Fibroblast of skin of left quadriceps (primary cell): ENCODE measurements around the gene GNB2.
A peak's percentile ranks its signal among the peaks of the same experiment; 100 is the strongest.

Source experiments
- DNase-seq, 2 experiments: peaks; one replicate each; pipeline ENCODE4 v3.0.0-alpha.2; 2013; ENCODE audit warnings: low read depth in 2 of 2

Gene GNB2

DNA sequence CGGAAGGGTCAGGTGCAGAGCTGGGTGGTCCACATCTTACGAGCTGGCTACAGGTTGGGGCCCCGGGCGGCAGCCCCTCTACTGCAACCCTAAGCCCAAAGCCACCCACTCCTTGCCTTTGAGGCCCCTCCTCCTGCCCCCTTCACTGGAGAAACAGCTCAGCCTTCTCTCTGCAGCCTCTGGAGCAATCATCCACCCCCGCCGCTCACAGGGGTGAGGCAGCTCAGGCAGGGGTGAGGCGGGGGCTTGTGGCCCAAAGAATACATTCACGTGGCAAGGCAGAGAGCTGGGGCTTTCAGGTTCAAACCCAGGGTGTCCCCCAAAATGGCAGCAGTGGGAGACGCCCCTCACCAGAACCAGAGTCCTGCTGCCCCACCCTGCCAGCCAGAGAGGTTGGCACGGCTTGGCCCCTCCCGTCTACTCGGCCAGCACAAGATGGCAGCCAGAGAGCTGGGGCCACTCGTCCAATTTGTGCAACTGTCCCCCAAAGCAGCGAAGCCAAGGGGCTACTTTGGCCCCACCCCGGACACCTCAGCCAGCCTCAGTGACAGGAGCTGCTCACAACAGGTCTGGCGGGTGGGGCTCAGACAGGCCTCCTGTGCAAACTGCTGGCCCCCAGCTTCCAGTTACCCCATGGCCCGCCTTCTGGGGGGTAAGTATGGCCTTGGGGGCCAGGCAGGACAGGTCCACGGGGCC is 7.2 kb downstream of the GNB2 start:
- DNase-seq: no peak

DNA sequence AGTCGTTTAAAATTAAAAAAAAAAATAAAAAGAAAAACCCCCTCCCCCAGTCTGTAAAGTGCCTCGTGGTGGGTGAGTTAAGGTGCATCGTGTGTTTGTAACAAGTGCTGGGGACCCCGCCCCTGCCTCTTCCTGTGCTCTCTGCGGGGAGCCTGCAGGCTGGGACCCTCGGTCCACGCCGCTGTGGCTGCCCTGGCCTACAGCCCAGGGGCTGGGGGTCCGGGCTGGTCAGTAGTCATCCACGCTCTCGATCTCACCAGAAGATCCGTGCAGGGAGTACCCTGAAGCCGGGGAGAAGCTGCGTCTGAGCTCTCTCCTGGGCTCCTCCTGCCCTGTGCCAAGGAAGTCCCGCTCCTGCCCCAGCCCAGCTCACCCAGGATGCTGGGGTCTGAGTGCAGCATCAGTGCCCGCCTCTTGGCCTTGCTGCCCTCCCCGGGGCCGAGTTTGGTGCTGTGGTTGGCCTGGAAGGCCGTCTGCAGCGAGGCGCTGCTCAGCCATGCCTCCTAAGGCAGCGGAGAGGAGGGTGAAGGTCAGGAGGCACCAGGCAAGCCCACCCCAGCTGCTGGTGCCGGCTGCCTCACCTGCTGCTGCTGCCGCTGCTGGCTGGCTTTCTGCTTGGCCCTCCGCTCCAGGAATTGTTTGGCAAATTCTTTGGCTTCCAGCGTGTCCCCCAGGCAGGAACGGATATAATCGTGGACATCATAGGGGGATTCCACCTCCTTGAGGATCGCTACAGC is 8.1 kb downstream of the GNB2 start:
- no peak for DNase-seq

DNA sequence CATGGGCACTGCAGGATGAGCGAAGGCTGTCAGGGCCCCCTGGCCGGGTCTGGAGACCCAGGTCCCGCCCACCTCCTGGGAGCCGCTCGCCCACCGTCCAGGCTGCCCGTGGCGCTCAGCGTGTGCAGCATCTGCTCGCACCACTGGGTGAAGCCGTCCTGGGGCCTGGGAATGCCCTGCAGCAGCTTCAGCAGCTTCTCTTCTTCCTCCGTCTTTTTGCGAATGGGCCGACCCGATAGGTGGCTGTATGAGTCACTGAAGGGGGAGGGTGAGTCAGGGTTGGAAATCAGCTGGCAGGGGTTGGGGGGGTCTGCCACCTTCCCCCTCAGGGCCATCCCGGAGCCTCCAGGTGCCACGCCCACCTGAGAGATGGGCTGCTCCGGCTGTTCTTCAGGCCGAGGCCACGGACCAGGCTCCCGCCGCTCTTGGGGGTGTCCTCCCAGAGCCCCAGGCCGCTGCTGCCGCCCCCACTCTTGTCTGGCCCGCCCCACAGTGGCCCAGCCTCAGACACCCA is 8.7 kb downstream of the GNB2 start:
- no peak for DNase-seq

DNA sequence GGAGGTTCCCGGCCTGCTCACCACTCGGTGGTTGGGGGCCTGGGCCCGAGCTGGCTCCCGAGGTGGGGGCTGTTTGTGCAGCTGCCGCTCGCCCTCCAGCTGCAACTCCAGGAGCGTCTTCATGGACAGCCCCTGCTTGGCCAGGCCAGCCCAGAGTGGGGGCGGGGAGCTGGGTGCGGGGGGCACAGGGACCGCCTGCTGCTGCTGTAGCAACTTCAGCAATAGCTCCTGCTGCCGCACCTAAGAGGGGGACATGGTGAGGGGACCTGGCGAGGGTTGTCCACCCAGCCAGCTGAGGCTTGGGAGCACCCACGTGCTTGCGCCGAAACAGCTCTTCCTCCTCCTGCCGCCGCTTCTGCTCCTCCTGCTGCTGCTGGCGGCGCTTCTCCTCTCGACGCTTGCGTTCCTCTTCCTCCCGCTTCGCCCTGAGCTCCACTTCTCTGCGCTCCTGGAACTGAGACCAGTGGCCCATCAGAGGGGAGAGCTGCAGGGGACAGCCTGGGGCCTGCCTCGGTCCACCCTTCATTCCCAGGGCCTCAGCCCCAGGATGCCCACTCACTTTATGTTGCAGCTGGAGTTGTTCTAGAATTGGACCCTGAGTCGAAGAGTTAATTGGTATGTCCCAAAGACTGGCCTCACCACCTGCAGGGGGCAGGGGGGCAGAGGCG is 9.6 kb downstream of the GNB2 start:
- no peak for DNase-seq

DNA sequence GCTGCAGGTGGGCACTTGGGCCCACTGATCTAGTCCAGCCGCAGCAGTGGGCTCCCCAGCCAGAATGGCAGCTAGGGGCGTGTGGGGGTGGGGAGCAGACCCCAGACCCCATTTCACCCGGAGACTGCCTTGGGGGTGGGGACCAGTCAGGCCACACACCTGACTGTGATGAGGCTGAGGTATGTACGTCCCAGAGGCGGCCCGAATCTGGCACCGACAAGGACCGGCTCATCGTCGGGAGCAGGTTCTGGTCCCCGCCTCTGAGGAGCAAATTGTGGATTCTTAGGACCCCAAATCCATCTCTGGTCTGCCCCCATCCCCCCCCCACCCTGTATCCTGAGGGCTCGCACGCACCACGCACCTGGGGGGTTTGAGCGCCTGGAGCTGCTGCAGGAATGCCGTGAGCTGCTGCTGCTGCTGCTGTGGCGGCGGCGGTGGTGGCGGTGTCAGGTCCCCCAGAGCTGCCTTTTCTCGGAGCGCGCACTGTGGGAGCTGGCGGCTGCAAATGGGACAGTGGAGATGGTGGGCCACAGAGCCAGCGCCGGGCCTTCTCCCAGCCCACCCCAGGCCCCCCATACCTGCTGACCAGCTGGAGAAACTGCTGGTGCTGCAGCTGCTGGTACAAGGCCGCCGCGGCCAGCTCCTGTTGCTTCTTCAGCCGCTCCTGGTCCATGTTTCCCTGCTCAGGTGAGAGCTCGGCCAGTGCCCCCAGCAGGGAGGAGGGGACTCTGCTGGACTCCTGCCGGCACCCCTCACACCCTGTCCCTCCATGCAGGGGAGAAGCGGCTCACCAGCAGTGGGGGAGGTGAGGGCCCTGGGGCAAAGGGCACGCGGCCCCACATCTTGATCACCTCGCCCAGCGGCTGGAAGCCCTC is 10.4 kb downstream of the GNB2 start:
- no peak for DNase-seq

DNA sequence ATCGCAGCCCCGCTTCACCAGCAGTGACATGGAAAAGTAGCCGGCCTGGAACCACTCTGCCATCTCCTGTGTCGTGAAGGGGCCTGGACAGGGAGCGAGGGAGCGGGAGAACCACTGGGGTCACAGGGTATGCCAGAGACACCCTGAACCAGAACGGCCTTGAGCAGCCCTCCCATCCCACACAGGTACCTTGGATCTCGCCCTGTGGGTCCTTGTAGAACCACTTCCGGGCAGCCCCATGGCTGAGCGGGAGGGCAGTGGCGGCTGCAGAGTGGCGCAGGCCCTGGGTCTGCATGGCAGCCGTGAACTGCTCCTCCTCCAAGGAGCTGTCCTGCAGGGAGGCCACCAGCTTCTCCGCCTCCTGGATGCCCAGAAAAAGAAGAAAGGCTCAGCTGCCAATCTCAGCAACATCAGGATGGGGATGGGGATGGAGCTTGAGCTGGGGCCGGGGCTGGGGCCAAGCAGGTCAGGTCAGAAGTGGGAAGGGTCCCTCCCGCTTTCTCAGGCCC is 11.0 kb downstream of the GNB2 start:
- DNase-seq: no peak

DNA sequence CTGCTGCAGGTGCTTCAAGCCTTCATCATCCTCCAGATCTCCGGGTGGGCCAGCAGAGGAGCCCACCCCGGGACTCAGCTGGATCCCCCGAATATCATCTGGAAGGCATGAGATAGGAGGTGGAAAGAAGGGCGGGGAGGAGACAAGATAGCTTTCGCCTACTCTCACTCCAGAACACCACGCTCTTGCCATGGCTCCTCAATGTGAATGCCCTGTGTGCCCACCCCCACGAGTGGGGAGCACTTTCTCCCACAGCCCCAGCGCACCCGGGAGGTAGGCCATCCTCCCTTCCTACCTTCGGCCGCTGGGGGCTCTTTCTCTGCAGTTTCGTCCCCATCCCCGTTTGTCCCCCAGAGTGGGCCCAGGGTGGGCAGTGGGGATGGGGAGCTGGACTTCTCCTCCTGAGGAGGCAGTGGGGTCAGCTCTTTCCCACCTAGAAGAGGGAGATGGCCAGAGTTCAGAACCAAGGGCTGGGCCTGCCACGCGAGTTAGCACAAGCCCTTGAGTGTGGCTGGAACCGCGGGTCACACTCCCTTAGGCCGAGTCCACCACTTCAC is 11.6 kb downstream of the GNB2 start:
- DNase-seq: no peak

DNA sequence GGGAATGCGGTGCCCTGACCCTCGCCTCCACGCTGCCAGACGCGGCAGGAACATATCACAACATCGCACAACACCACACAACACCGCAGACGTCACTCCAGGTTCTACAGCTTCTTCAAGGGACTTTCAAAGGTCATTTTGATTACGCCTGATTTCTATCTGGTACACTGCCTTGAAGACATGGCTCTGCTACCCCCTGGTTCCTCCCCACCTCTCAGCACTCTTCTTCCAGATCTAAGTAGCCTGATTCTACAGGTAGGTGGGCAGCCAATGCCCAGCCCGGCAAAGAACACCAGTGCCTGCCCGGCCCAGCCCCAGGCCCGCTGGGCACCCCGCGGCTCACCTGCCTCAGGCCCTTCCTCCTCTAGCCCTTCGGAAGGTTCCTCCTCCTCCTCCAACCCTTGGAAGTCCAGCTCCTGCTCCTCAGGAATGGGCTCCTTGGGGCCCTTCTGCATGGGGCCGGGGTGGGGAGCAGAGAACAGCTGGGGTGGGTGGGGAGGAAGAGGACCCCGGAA is 12.1 kb downstream of the GNB2 start:
- DNase-seq: no peak

DNA sequence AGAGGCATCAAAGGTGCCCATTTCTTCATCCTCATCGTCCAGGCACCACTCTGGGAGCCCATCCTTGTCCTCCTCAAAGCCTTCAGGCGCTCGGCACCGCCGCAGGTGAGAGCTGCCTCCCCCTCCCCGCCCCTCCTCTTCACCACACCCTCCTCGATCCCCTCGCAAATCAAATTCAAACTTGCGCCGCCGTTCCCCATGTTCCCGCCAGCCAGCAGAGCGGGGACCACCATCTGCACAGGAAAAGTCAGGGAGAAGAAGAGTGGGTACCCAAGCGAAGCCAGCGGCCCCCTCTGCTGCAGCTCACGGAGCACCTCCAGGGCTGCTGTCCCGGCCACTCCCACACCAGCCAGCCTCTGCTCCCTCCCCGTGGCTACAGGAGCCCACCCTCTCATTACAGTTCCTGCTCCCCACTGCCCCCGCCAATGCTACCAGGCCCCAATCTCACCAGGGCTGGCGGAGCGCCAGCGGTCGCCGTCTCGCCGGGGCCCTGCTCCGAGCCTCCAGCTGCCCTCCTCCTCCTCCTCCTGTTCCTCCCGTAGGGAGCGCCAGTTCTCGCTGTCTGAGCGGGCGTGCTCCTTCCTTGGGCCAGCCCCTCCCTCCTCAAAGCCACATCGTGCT is 12.8 kb downstream of the GNB2 start:
- DNase-seq: no peak

DNA sequence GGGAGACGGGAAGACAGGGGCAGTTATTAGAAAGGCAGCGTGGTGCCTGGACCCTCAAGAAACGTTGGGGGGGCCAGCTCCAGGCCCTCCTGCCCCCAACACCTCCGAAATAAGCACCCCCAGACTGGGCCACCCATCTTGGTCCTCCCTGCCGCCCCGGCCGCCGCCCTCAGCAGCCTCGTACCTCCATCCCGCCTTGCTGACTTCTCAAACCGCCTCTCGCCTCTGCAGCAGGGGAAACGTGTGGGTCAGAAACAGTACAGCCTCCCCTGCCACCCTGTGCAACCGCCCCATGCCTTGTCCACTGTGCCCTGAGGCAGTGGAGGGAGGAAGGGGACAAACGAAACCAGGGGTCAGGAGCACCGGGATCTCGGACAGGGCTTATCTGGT is 13.3 kb downstream of the GNB2 start:
- no peak for DNase-seq

DNA sequence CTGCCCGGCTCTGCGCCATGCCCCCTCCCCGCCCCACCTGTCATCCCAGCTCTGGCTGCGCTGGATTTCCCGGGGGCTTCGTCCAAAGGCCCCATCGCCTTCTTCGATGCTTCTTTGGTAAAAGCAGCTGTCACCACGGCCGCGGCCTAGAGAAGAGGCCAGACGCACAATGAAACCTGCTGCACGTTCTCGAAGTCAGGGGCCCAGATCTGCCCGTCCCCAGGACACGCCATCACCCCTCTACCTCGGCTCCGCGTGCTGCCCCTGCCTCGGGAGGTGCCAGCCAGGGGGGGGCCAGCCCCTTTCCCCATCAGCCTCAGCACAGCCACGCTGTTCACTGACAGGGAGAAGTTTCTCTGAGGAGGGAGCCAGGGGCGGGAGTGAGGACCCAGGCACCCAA is 13.7 kb downstream of the GNB2 start:
- DNase-seq: no peak

DNA sequence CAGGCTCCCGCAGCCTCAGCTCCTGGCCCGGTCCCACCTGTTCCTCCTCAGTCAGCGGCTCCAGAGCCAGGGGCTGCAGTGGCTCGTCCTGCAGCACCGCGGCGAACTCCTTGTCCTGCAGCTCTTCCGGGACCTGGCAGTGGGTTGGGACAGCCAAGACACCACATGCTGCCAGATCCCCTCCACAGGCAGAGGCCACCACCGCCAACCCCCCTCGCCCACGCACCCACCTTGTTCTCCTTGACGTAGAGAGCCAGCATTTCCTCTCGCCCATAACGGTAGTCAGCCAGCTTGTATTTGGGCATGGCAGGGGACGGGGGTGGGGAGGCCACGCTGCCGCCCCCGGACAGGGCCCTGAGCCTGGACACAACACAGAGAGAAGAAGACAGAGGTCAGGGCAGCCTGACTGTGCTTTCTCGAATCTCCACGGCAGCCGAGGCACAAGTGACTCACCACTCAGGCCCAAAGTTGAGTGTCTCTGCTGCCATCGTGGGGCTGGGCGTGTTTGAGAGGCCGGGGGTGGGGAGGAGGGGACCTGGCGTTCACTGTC is 14.3 kb downstream of the GNB2 start:
- no peak for DNase-seq

DNA sequence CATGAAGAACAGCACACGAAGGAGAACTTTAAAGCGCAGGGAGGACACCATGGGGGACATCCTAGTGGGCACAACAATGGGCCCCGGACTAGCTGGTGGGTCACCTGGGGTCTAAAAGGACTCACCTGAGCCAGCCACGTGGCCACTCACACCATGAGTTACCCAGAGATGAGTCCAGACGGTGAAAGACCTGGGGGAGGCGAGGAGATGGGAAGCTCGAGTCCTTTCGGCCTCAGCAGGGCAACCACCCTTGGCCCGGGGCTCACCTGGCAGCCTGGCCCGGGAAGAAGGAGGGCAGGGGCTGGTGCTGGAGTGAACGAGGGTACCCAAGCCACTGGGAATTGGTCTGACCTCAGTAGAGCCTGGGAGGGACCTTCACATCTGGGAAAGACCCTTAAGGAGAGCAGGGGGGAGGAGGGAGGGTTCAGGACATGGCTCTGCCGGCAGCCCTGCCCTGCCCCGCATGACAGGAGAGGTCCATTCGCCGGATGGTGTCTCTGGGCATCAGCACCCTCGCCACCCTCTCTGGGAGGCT is 14.9 kb downstream of the GNB2 start:
- no peak for DNase-seq

DNA sequence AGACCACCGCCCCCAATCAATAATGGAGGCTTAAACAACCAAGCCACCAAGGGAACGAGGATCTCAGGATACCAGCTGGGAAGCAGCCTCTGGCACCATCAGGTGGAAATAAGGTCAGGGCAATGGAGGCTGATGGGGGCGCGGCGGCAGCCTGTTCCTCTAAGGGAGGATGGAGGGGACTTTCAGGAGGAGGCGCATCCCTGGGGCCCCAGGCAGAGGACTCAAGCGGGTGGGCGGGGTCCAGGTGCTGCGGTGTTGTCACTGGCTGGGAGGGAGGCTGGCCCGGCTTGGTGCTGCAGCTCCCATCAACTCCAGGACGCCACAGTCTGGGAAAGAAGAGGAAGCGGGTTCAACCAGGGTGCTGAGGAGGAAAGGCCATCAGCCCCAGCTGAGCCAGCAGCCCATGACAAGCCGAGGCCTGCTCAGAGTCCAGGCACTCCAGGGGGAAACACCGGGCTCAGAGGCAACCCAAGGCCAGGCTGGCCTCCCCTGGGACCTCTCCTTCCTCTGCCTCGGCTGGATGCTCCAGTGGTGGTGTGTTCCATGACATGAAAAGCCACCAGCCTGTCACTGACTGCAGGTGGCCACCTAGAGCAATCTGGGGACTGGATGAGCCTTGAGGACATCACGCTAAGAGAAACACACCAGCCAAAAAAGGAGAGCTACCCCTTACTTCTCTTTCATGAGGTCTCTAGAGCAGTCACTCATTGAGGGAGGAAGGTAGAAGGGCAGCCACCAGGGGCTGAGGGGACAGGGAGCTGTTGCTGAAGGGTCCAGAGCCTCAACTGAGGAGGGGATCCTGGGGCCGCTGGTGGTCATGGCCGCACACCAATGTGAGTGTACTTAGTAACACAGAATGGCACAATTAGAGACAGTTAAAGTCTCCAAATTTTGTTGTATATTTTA is 15.9 kb downstream of the GNB2 start:
- no peak for DNase-seq

DNA sequence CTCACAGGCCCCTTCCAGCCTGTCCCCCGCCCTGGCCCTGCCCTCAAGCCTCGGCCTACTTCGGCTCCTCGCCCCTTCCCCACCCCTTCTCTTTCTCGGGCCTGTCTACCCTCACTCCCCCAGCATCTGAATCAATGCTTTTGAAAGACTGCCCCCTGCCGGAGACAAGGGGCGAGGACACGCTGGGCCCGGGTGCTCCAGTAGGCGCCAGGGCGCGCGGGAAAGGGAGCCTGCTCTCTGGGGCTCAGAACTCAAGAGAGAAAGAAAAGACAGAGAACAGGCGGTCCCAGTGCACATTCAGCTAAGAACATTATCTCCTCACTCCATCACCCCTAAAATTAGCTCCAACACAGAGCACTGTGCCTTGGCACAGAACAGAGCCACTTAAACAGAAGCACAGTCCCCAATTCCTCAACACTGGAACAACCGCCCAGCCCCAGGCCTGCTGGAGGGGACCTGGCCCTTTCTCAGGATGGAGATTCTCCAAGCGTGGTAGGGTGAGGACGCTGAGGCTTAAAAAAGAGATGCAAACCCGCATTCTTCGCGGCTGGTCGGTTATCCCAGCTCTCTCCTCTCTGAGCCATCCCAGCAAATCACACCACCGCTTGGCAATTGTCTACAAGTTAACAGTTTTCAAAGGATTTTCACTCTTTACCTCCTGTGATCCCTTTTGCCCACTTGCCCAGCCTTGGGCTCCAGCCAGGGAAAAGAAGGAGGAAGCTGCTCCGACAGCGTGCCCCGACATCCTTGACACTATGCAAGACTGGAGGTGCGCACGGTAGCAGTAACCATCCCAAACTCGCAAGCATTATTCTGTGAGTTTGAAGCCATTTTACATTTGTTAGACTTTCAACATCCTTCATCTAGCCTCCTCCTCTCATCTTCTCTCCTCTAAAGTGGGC is 18.4 kb downstream of the GNB2 start:
- DNase-seq: peak; percentile 32 to 41

DNA sequence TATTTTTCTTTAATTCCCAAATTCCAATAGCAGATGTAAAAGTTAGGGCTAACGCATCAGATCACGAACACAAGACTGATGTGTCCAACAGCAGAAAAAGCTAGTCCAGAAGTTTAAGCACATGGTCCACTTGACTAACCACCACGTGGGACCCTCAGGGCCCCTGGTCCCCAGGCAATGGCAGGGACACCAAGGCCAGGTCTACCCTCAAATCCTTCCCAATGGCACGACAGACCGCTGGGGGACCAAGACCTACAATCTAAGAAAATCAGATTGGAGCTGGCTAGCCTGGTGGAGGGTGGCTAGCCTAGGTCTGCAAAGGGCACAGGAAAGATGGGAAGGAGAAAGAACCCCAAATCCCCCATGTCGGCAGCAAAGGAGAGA is 19.0 kb downstream of the GNB2 start:
- no peak for DNase-seq

DNA sequence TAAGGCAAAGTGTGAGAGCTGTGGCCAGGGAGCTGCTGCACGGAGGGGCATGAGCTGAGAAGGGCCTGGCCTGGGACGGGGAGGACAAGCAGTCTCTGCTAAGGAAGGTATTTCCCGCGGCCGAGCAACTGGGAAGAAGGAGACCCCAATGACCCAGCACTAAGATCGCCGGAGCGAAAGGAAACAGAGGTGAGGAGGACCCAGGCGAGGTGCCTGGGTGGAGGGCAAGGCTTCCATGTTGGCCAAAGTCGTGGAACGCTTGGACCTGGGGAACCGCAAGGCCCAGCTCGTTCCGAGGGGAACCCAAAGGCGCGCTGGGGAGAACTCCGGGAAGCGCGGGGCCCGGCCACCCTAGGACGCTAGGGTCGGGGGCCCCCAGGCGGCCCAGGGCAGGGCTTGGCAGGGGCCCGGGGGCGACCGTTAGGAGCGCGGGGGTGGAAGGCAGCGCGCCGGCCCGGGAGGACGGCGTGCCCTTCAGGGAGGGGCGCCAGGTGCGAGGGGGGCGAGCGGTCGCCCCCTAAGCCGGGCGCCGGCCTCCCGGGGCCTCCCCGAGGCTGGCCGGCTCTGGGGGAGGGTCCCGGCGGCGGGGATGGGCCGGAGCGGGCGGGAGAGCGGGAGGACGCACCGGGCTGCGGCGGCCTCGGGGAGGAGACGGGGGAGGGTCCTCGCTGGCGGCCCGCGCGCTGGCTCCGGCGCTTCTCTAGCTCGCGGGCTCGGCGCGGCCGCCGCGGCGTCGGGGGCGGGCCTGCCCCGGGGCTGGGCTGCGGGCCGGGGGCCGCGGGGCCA is 20.0 kb downstream of the GNB2 start:
- DNase-seq: no peak
